ENCODE data around the gene NAA40. TPM values are rescaled to one million over a fixed set of nuclear protein-coding genes. Genes with fewer than 3 reads are reported as not detected.
A peak's percentile ranks its signal among the peaks of the same experiment; 100 is the strongest.

The NAA40 gene
- total and polyA plus RNA-seq, 2 of the 13 experiments (the other 11 are each of a cell fraction or from before 2014, with no cell fraction given): 11.1 to 17.9 TPM

DNA sequence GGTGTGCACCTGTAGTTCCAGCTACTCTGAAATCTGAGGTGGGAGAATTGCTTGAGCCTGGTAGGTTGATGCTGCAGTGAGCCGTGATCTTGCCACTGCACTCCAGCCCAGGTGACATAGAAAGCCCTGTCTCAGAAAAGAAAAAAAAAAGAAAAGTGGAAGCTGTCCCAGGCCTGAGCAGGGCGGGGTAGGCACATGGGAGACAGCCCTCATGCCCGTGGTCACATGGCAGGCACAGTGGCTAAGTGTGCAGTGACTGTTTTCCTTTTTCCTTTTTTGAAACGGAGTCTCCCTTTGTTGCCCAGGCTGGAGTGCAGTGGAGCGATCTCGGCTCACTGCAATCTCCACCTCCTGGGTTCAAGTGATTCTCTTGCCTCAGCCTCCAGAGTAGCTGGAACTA is 55.2 kb downstream of the NAA40 start:
- WGBS (ENCODE audit: low lambda C conversion rate): 94% methylated on average over 6 of the region's 6 CpGs
- Histone ChIP-seq H3K4me3 (replicated peaks in 1 of 3; ENCODE audit: insufficient read depth in 1 of 3, low read depth in 2 of 3, low read length in 3 of 3) (no peak overlapping the region), H3K36me3 (replicated peaks in 1 of 2; ENCODE audit: control insufficient read depth in 1 of 2, insufficient read depth in 2 of 2, low read length in 2 of 2) (peaks cover 16 to 52% of the 10 kb centered on the region in 2 experiments; a peak in 4 of 5 replicates), H2AFZ (ENCODE audit: low read length) (no peak overlapping the region), H4K20me1 (ENCODE audit: insufficient read depth, low read length) (no peaks in the 10 kb centered on the region; the same call in 1 of the 2 replicates), H3K79me2 (ENCODE audit: insufficient read depth, low read length) (peaks cover 3% of the 10 kb centered on the region), H3K4me2 (ENCODE audit: low read depth, low read length) (no peak overlapping the region), H3K9ac (ENCODE audit: insufficient read depth, low read depth, low read length) (no peak overlapping the region), H3K27ac (ENCODE audit: extremely low read length, insufficient read depth, low read length) (no peak overlapping the region), H3K4me1 (ENCODE audit: insufficient read depth, low read length) (no peaks in the 10 kb centered on the region), H3K9me3 (ENCODE audit: low read length) (no peaks in the 10 kb centered on the region), H3K27me3 (ENCODE audit: control insufficient read depth in 1 of 2, insufficient read depth in 2 of 2, low read length in 2 of 2) (no peaks in the 10 kb centered on the region)
- BruUV-seq (replicated peaks): no TSS peak
- in situ Hi-C loops (cut with HindIII; ENCODE audit: extremely low pct_ligation_motif_present, low pct_unique_long_range_greater_than_20kb): no loop called here
- ChIA-PET POLR2A (no interaction called here), CTCF (ENCODE audit: low intra/inter-chr PET ratio, low total read pairs) (no interaction called here)
- no peak for DNase-seq (ENCODE audit: low spot score)
- TF ChIP-seq, protein P1, sequence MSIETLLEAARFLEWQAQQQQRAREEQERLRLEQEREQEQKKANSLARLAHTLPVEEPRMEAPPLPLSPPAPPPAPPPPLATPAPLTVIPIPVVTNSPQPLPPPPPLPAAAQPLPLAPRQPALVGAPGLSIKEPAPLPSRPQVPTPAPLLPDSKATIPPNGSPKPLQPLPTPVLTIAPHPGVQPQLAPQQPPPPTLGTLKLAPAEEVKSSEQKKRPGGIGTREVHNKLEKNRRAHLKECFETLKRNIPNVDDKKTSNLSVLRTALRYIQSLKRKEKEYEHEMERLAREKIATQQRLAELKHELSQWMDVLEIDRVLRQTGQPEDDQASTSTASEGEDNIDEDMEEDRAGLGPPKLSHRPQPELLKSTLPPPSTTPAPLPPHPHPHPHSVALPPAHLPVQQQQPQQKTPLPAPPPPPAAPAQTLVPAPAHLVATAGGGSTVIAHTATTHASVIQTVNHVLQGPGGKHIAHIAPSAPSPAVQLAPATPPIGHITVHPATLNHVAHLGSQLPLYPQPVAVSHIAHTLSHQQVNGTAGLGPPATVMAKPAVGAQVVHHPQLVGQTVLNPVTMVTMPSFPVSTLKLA (IDR thresholded peaks at IDR 0.05): peak; percentile 26; the same call in 1 of the 2 replicates
- TF ChIP-seq, protein P2, sequence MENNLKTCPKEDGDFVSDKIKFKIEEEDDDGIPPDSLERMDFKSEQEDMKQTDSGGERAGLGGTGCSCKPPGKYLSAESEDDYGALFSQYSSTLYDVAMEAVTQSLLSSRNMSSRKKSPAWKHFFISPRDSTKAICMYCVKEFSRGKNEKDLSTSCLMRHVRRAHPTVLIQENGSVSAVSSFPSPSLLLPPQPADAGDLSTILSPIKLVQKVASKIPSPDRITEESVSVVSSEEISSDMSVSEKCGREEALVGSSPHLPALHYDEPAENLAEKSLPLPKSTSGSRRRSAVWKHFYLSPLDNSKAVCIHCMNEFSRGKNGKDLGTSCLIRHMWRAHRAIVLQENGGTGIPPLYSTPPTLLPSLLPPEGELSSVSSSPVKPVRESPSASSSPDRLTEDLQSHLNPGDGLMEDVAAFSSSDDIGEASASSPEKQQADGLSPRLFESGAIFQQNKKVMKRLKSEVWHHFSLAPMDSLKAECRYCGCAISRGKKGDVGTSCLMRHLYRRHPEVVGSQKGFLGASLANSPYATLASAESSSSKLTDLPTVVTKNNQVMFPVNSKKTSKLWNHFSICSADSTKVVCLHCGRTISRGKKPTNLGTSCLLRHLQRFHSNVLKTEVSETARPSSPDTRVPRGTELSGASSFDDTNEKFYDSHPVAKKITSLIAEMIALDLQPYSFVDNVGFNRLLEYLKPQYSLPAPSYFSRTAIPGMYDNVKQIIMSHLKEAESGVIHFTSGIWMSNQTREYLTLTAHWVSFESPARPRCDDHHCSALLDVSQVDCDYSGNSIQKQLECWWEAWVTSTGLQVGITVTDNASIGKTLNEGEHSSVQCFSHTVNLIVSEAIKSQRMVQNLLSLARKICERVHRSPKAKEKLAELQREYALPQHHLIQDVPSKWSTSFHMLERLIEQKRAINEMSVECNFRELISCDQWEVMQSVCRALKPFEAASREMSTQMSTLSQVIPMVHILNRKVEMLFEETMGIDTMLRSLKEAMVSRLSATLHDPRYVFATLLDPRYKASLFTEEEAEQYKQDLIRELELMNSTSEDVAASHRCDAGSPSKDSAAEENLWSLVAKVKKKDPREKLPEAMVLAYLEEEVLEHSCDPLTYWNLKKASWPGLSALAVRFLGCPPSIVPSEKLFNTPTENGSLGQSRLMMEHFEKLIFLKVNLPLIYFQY (CRISPR knock-in tag; IDR thresholded peaks at IDR 0.05; ENCODE audit: borderline replicate concordance): no peak
- no peak for ATAC-seq
- no peak for FAIRE-seq
- intact Hi-C loops (cut with micrococcal nuclease; ENCODE audit: unreplicated experiment): no loop called here
